Osteoblast (primary cell): ENCODE data around the gene ANXA3. TPM values are rescaled to one million over a fixed set of nuclear protein-coding genes. Genes with fewer than 3 reads are reported as not detected.
A peak's percentile ranks its signal among the peaks of the same experiment; 100 is the strongest.

ENCODE experiments used
- DNase-seq: peaks from one replicate; pipeline ENCODE4 v3.0.0; 2011; ENCODE audit warnings: low spot score, mixed read lengths; ENCODE audit not compliant: insufficient read length; ENCODE audit errors: missing footprints
- H2AFZ ChIP-seq: 2 replicates; pipeline ENCODE4 v1.6.0; 2011; ENCODE audit warnings: mild to moderate bottlenecking, low read length
- H3K27ac ChIP-seq: 2 replicates; pipeline ENCODE4 v1.5.1; 2011; ENCODE audit warnings: mild to moderate bottlenecking, low read depth, low read length, moderate library complexity
- H3K27me3 ChIP-seq: 2 replicates; pipeline ENCODE4 v1.6.0; 2012; ENCODE audit warnings: mild to moderate bottlenecking, control low read depth, inconsistent platforms, low read length, moderate library complexity; ENCODE audit not compliant: insufficient read depth
- H3K36me3 ChIP-seq: 2 replicates; pipeline ENCODE4 v1.5.1; 2011; ENCODE audit warnings: mild to moderate bottlenecking, low read length, control low read depth, moderate library complexity; ENCODE audit not compliant: insufficient read depth
- H3K4me1 ChIP-seq: 2 replicates; pipeline ENCODE4 v1.5.1; 2011; ENCODE audit warnings: mild to moderate bottlenecking, low read length, control low read depth, moderate library complexity; ENCODE audit not compliant: insufficient read depth
- H3K4me2 ChIP-seq: 2 replicates; pipeline ENCODE4 v1.6.0; 2011; ENCODE audit warnings: mild to moderate bottlenecking, low read length; ENCODE audit not compliant: insufficient read depth
- H3K4me3 ChIP-seq: fragments of 200-600 bp; sonication (generic); 3 replicates; pipeline ENCODE4 v1.5.1; 2012; ENCODE audit warnings: mild to moderate bottlenecking, low read length, inconsistent platforms; ENCODE audit not compliant: insufficient read depth
- H3K79me2 ChIP-seq: 2 replicates; pipeline ENCODE4 v1.6.0; 2012; ENCODE audit warnings: mild to moderate bottlenecking, low read length, control low read depth, inconsistent platforms; ENCODE audit not compliant: insufficient read depth
- H3K9me3 ChIP-seq: 2 replicates; pipeline ENCODE4 v1.5.1; 2011; ENCODE audit warnings: low read depth, low read length, control low read depth
- H4K20me1 ChIP-seq: 2 replicates; pipeline ENCODE4 v1.6.0; 2012; ENCODE audit warnings: mild to moderate bottlenecking, low read length, control low read depth; ENCODE audit not compliant: insufficient read depth
- CTCF ChIP-seq: IDR thresholded peaks from 2 replicates; pipeline ENCODE4 v1.5.1; 2011; ENCODE audit warnings: mild to moderate bottlenecking, low read depth, low read length, moderate library complexity; ENCODE audit errors: extremely low read depth
- total RNA-seq: library from RNA; depleted of rRNA; stranded (reverse); fragments of >200 nt; gene quantifications from 2 replicates; pipeline ENCODE4 v1.2.3, GENCODE V29; 2012

The ANXA3 gene
- total RNA-seq, 1 donor = 2.9 TPM

DNA sequence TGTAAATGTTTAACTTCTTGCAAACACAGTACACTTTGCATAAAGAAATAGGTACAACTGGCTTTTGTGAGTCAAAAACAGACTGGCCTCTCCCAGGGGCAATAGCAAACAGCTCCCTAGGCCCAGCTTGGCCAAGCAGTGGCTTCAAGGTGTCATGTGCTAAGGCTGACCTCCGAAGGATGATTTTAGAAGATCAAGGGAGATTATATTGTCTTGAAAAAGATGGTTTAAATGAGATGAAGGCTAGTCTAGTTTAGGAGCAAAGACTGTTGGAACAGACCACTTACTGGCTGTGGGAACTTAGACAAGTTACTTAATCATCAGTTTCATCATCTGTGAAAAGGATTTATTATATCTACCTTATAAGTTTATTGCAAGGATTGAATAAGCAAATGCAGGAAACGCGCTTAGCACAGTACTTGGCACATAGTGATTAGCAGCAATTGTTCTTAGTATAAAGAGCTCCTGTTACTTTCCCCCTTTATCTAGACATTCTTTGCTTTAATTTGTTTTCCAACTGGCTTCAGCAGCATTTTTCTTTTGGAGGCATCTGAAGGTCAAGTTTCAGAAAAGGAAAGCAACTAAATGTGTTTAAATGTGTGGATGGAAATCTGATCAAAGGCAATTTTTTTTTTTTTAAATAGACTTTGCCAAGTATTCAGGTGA lies 17.2 kb downstream of the ANXA3 start:
- no peak overlapping the region for H3K4me3 ChIP-seq
- H3K36me3 ChIP-seq = no peaks in the 10 kb centered on the region
- H3K79me2 ChIP-seq = no peaks in the 10 kb centered on the region
- H3K4me2 ChIP-seq = peak overlapping the region; percentile 37
- peak overlapping the region; percentile 7 for H3K27ac ChIP-seq
- peaks cover 34% of the 10 kb centered on the region for H3K4me1 ChIP-seq
- DNase-seq = no peak
- H2AFZ ChIP-seq = no peak overlapping the region
- H4K20me1 ChIP-seq = no peaks in the 10 kb centered on the region
- no peaks in the 10 kb centered on the region for H3K9me3 ChIP-seq
- TF ChIP-seq CTCF = no peak
- no peaks in the 10 kb centered on the region for H3K27me3 ChIP-seq

GRCh38 chr4:78569306-78569821 lies 17.8 kb downstream of the ANXA3 start:
- Histone ChIP-seq H3K4me1 (peaks cover 34% of the 10 kb centered on the region), H3K27me3 (no peaks in the 10 kb centered on the region), H3K27ac (peak overlapping the region; percentile 7), H3K79me2 (no peaks in the 10 kb centered on the region), H3K9me3 (no peaks in the 10 kb centered on the region), H3K36me3 (no peaks in the 10 kb centered on the region), H3K4me2 (peak overlapping the region; percentile 37), H4K20me1 (no peaks in the 10 kb centered on the region), H2AFZ (peak overlapping the region; percentile 8), H3K4me3 (no peak overlapping the region)
- TF ChIP-seq CTCF = no peak
- peak; percentile 84 for DNase-seq

DNA sequence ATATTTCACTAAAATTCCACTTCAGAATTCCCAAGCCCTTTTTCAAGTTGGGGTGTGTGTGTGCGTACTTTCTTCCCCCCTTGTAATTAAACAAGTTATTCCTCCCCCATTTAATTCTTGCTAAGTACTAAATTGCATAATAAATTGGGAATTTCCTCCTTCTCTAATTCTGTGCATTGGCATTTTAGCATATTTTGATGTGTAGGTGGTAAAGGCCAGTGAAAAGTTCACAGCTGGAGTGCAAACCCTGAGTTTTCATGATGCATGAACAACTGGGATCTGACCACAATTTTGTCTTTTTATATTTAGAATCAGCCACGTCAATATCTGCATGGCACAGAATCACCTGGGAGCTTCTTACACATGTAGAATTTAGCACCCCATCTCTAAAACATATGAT lies 18.5 kb downstream of the ANXA3 start:
- no peaks in the 10 kb centered on the region for H4K20me1 ChIP-seq
- no peak for DNase-seq
- no peaks in the 10 kb centered on the region for H3K79me2 ChIP-seq
- H3K4me1 ChIP-seq = peaks cover 34% of the 10 kb centered on the region
- no peaks in the 10 kb centered on the region for H3K36me3 ChIP-seq
- H3K4me2 ChIP-seq = no peak overlapping the region
- no peak overlapping the region for H2AFZ ChIP-seq
- no peaks in the 10 kb centered on the region for H3K27me3 ChIP-seq
- TF ChIP-seq CTCF = no peak
- peak overlapping the region; percentile 7 for H3K27ac ChIP-seq
- H3K4me3 ChIP-seq = no peak overlapping the region
- no peaks in the 10 kb centered on the region for H3K9me3 ChIP-seq

DNA sequence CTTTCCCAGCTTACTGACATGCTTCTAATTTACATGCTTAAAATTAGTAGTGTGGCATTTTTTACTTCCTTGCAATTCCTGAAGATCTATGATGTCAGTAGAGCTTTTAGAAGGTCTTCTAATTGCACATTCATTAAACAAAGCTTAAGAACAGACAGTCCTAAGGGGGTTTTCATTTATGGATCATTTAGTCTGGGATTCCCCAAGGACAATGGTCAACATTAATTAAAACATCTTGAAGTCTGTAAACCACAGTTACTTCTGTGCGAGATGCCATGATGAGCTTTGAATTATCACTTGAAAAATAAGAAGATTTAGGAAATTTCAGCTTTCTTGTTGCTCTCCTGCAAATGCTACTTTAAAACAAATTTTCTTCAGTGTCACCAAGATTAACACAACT lies 20.2 kb downstream of the ANXA3 start:
- H3K4me3 ChIP-seq = no peak overlapping the region
- H3K9me3 ChIP-seq = no peaks in the 10 kb centered on the region
- H3K4me2 ChIP-seq = no peak overlapping the region
- H4K20me1 ChIP-seq = no peaks in the 10 kb centered on the region
- no peak overlapping the region for H2AFZ ChIP-seq
- no peak for TF ChIP-seq CTCF
- H3K4me1 ChIP-seq = peaks cover 24% of the 10 kb centered on the region
- no peaks in the 10 kb centered on the region for H3K27me3 ChIP-seq
- no peaks in the 10 kb centered on the region for H3K79me2 ChIP-seq
- no peak for DNase-seq
- H3K36me3 ChIP-seq = no peaks in the 10 kb centered on the region
- H3K27ac ChIP-seq = no peak overlapping the region
